Calu3 (cell line): ENCODE measurements around the gene ZC2HC1B. TPM values are rescaled to one million over a fixed set of nuclear protein-coding genes. Genes with fewer than 3 reads are reported as not detected.
"Not testable (repeated sequence)": the region's sequence is repeated elsewhere in the genome, so short reads cannot be mapped to it uniquely, and the experiment has no call there.

Experiments used
- BruUV-seq: library from RNA; stranded (reverse); fragments of 400-500 nt; replicated peaks from 2 replicates; lab custom pipeline; 2021; lab: Mats Ljungman, UMichigan
- CTCF ChIA-PET: fragments of 300-600 bp; sonication (Branson Sonifier 250); formaldehyde crosslinking; loops from one replicate; lab custom pipeline; 2022; ENCODE audit warnings: antibody characterized with exemption; lab: Charles Lee
- DNase-seq: peaks from one replicate; pipeline ENCODE4 v3.0.0; 2022
- H3K27ac Mint-ChIP-seq: one replicate; pipeline ENCODE4 v1.8.0; 2022; ENCODE audit warnings: mixed read lengths; ENCODE audit not compliant: unreplicated experiment
- H3K27me3 Mint-ChIP-seq: one replicate; pipeline ENCODE4 v1.8.0; 2022; ENCODE audit warnings: mixed read lengths; ENCODE audit not compliant: unreplicated experiment
- H3K36me3 Mint-ChIP-seq: one replicate; pipeline ENCODE4 v1.8.0; 2022; ENCODE audit warnings: mild to moderate bottlenecking, moderate library complexity, mixed read lengths; ENCODE audit not compliant: insufficient read depth, unreplicated experiment
- H3K4me1 Mint-ChIP-seq: one replicate; pipeline ENCODE4 v1.8.0; 2022; ENCODE audit warnings: mild to moderate bottlenecking, low read depth, mixed read lengths; ENCODE audit not compliant: unreplicated experiment
- H3K4me3 Mint-ChIP-seq: one replicate; pipeline ENCODE4 v1.8.0; 2022; ENCODE audit warnings: mild to moderate bottlenecking, low read depth, moderate library complexity, mixed read lengths; ENCODE audit not compliant: unreplicated experiment
- H3K9me3 Mint-ChIP-seq: one replicate; pipeline ENCODE4 v1.8.0; 2022; ENCODE audit warnings: low read depth, mixed read lengths; ENCODE audit not compliant: unreplicated experiment
- CTCF ChIP-seq: fragments of 200-600 bp; IDR thresholded peaks from one replicate; pipeline ENCODE4 v1.8.0; 2022; ENCODE audit warnings: antibody characterized with exemption; ENCODE audit not compliant: unreplicated experiment
- intact Hi-C: fragments of 100-400 bp; cut with micrococcal nuclease; formaldehyde crosslinking; loops from one replicate; pipeline ENCODE4 v1.10.0; 2022; ENCODE audit not compliant: unreplicated experiment
- total RNA-seq: library from RNA; stranded (reverse); gene quantifications from 2 replicates; pipeline ENCODE4 v1.2.3, GENCODE V29; 2022

ZC2HC1B gene
- total RNA-seq, 1 experiment from 2014 or later = not detected

DNA sequence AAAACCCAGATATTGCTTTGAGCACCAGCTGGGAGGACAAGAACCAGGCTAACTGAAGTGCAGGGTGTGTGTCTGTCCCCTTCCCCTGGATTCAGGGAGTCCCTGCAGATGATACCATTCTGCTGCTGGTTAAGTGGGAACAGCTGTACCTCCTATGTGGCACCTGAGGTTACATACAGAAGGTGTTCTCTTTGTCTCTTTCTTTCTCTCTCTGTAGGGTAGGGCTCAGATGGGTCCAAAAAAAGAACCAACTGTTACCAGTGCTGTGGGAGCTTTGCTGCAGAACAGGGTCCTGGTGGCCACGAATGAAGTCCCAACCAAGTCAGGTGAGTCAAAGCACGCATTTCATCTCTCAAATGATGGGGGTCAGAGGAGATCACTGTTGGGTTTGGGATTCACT lies 38.6 kb downstream of the ZC2HC1B start:
- H3K9me3 Mint-ChIP-seq = peaks cover 4% of the 10 kb centered on the region
- H3K27me3 Mint-ChIP-seq = no peaks in the 10 kb centered on the region
- no peaks in the 10 kb centered on the region for H3K4me1 Mint-ChIP-seq
- intact Hi-C loops = no loop called here
- no peak overlapping the region for H3K4me3 Mint-ChIP-seq
- TF ChIP-seq CTCF = no peak
- DNase-seq = no peak
- no peaks in the 10 kb centered on the region for H3K36me3 Mint-ChIP-seq
- H3K27ac Mint-ChIP-seq = no peak overlapping the region
- no TSS peak for BruUV-seq
- CTCF ChIA-PET = no interaction called here

- DNase-seq = no peak
- CTCF ChIA-PET = no interaction called here
- H3K9me3 Mint-ChIP-seq = peaks cover 12% of the 10 kb centered on the region
- no peaks in the 10 kb centered on the region for H3K4me1 Mint-ChIP-seq
- H3K27ac Mint-ChIP-seq = no peak overlapping the region
- BruUV-seq = no TSS peak
- peaks cover 62% of the 10 kb centered on the region for H3K27me3 Mint-ChIP-seq
- no peaks in the 10 kb centered on the region for H3K36me3 Mint-ChIP-seq
- TF ChIP-seq CTCF = no peak
- H3K4me3 Mint-ChIP-seq = no peak overlapping the region
- intact Hi-C loops = no loop called here
Measured at GRCh38 chr6:143911028-143911427, 46.8 kb downstream of the ZC2HC1B start.

GRCh38 chr6:143912671-143913070 lies 48.4 kb downstream of the ZC2HC1B start:
- Mint-ChIP-seq H3K27me3 (peaks cover 62% of the 10 kb centered on the region), H3K4me3 (no peak overlapping the region), H3K9me3 (peaks cover 12% of the 10 kb centered on the region), H3K36me3 (no peaks in the 10 kb centered on the region), H3K27ac (no peak overlapping the region), H3K4me1 (no peaks in the 10 kb centered on the region)
- no TSS peak for BruUV-seq
- intact Hi-C loops = no loop called here
- TF ChIP-seq CTCF = no peak
- DNase-seq = no peak
- CTCF ChIA-PET = no interaction called here

GRCh38 chr6:143917026-143917425 lies 52.8 kb downstream of the ZC2HC1B start:
- CTCF ChIA-PET, BruUV-seq, H3K36me3 Mint-ChIP-seq, H3K9me3 Mint-ChIP-seq, H3K4me1 Mint-ChIP-seq, H3K4me3 Mint-ChIP-seq, DNase-seq, intact Hi-C loops, H3K27ac Mint-ChIP-seq: not testable (repeated sequence)
- peaks cover 28% of the 10 kb centered on the region for H3K27me3 Mint-ChIP-seq

DNA sequence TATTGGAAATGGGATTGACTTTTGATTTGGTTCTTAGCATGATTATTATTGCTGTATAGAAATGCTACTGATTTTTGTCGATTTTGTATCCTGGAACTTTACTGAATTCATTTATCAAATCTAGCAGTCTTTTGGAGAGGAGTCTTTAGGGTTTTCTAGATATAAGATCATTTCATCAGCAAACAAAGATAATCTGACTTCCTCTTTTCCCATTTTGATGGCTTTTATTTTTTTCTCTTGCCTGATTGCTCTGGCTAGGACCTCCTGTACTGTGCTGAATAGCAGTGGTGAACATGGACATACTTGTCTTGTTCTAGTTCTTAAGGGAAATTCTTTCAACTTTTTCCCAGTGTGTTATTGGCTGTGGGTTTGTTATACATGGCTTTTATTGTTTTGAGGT lies 64.6 kb downstream of the ZC2HC1B start:
- BruUV-seq = no TSS peak
- no peak overlapping the region for H3K4me3 Mint-ChIP-seq
- TF ChIP-seq CTCF = no peak
- no peaks in the 10 kb centered on the region for H3K36me3 Mint-ChIP-seq
- no peaks in the 10 kb centered on the region for H3K9me3 Mint-ChIP-seq
- DNase-seq = no peak
- intact Hi-C loops = no loop called here
- peaks cover 44% of the 10 kb centered on the region for H3K27me3 Mint-ChIP-seq
- H3K4me1 Mint-ChIP-seq = no peaks in the 10 kb centered on the region
- CTCF ChIA-PET = no interaction called here
- no peak overlapping the region for H3K27ac Mint-ChIP-seq
